ENCODE data around the gene THOC6.

GRCh38 chr16:3054965-3055733 lies 31.3 kb downstream of the THOC6 start:
- no peak for TF ChIP-seq CTCF (IDR thresholded peaks at IDR 0.05)
- TF ChIP-seq POLR2A (IDR thresholded peaks at IDR 0.05) = no peak
